Uterus (tissue), 4 donors: ENCODE measurements around the gene LAMTOR5. TPM values are rescaled to one million over a fixed set of nuclear protein-coding genes. Genes with fewer than 3 reads are reported as not detected.

Experiments
- DNase-seq, 2 donors: peaks; one replicate each; pipeline ENCODE4 v3.0.0-alpha.2; 2019 to 2020
- H3K27ac ChIP-seq, 2 donors: fragments of 200-600 bp; sonication (generic); 1 replicate in 1 of 2; 2 replicates in 1 of 2; pipeline ENCODE4 v1.5.1; 2016 to 2018
- H3K27me3 ChIP-seq, 2 donors: fragments of 200-600 bp; sonication (generic); one replicate each; pipeline ENCODE4 v1.5.1; 2018 to 2019; ENCODE audit warnings: control low read depth in 1 of 2
- H3K36me3 ChIP-seq, 2 donors: fragments of 200-600 bp; sonication (generic); one replicate each; pipeline ENCODE4 v1.5.1; 2019; ENCODE audit warnings: control low read depth in 1 of 2
- H3K4me1 ChIP-seq, 2 donors: fragments of 200-600 bp; sonication (generic); one replicate each; pipeline ENCODE4 v1.5.1; 2018 to 2019; ENCODE audit warnings: control low read depth in 1 of 2
- H3K4me3 ChIP-seq, 2 donors: fragments of 200-600 bp; sonication (generic); 1 replicate in 1 of 2; 2 replicates in 1 of 2; pipeline ENCODE4 v1.5.1; 2018 to 2019; ENCODE audit warnings: mild to moderate bottlenecking in 1 of 2
- H3K9me3 ChIP-seq, 2 donors: fragments of 200-600 bp; sonication (generic); one replicate each; pipeline ENCODE4 v1.5.1; 2019; ENCODE audit warnings: control low read depth in 1 of 2
- CTCF ChIP-seq, 4 experiments: fragments of 200-600 bp in 2 of 4; fragments of 450-650 bp in 2 of 4; sonication (generic) in 2 of 4; IDR thresholded peaks; one replicate each; pipeline ENCODE4 v1.5.1; 2016 to 2019; ENCODE audit warnings: antibody characterized with exemption in 4 of 4, mild to moderate bottlenecking in 2 of 4, moderate library complexity in 1 of 4
- POLR2A ChIP-seq, 2 donors: fragments of 450-650 bp; IDR thresholded peaks; one replicate each; pipeline ENCODE4 v1.6.1; 2016; ENCODE audit warnings: antibody characterized with exemption in 2 of 2, mild to moderate bottlenecking in 1 of 2, moderate library complexity in 1 of 2
- intact Hi-C: fragments of 100-400 bp; cut with DNase I; formaldehyde crosslinking; loops from one replicate; pipeline ENCODE4 v1.15.1; 2023; ENCODE audit warnings: low total_unique reads
- total RNA-seq, 4 donors: library from RNA; depleted of rRNA in 3 of 4; stranded (reverse); fragments of >200 nt in 3 of 4; gene quantifications; one replicate each; pipeline versions ENCODE4 v1.1.0 to v1.2.4, GENCODE V29; 2014 to 2023
- donor health status: DM: yes; HTN: yes; CAD: no.

The LAMTOR5 gene
- total RNA-seq, 4 donors from 2014 or later: 5.4 to 117 (median 58.5) TPM

- Histone ChIP-seq H3K4me3 (no peak overlapping the region), H3K27ac (no peak overlapping the region), H3K4me1 (no peaks in the 10 kb centered on the region), H3K27me3 (no peaks in the 10 kb centered on the region), H3K9me3 (no peaks in the 10 kb centered on the region), H3K36me3 (no peaks in the 10 kb centered on the region)
- no peak for DNase-seq
- no peak for TF ChIP-seq POLR2A (IDR thresholded peaks at IDR 0.05)
- TF ChIP-seq CTCF (IDR thresholded peaks at IDR 0.05): no peak
- intact Hi-C loops: no loop called here
Observed at GRCh38 chr1:110356379-110356778, 51.1 kb downstream of the LAMTOR5 start.

GRCh38 chr1:110355321-110355720 is 52.2 kb downstream of the LAMTOR5 start:
- no peaks in the 10 kb centered on the region for H3K27me3 ChIP-seq
- H3K36me3 ChIP-seq: no peaks in the 10 kb centered on the region
- TF ChIP-seq POLR2A (IDR thresholded peaks at IDR 0.05): no peak
- no peak for TF ChIP-seq CTCF (IDR thresholded peaks at IDR 0.05)
- intact Hi-C loops: no loop called here
- no peaks in the 10 kb centered on the region for H3K9me3 ChIP-seq
- H3K27ac ChIP-seq: no peak overlapping the region
- H3K4me1 ChIP-seq: no peaks in the 10 kb centered on the region
- DNase-seq: no peak
- H3K4me3 ChIP-seq: no peak overlapping the region

Other genes with a start within 250 kb of the LAMTOR5 start
- gene KCNC4, start 197.4 kb downstream of the LAMTOR5 start, total RNA-seq: 10 to 100 TPM in 1 of 4 donors, 1 to 10 TPM in 3; 2.1 to 29.4 (median 3.9) TPM
- 10 to 100 TPM in 3 of 4 donors, 1 to 10 TPM in 1; 9.2 to 71.1 (median 20.8) TPM for gene RBM15, start 68.3 kb downstream of the LAMTOR5 start, total RNA-seq
- gene SLC16A4, start 16.7 kb downstream of the LAMTOR5 start, total RNA-seq: 10 to 100 TPM in 1 of 4 donors, 1 to 10 TPM in 3; 2.3 to 11.3 (median 4.6) TPM
- 1 to 10 TPM in 1 of 4 donors, not detected in 3; 1.4 TPM for gene PROK1, start 43.5 kb upstream of the LAMTOR5 start, total RNA-seq
- not detected for gene KCNA10, start 111.5 kb upstream of the LAMTOR5 start, total RNA-seq
- gene KCNA2, start 198.7 kb upstream of the LAMTOR5 start, total RNA-seq: under 1 TPM in 2 of 4 donors, not detected in 2; 0.21 to 0.62 TPM